Measurements from ENCODE around the gene TGFBR2.

The TGFBR2 gene

DNA sequence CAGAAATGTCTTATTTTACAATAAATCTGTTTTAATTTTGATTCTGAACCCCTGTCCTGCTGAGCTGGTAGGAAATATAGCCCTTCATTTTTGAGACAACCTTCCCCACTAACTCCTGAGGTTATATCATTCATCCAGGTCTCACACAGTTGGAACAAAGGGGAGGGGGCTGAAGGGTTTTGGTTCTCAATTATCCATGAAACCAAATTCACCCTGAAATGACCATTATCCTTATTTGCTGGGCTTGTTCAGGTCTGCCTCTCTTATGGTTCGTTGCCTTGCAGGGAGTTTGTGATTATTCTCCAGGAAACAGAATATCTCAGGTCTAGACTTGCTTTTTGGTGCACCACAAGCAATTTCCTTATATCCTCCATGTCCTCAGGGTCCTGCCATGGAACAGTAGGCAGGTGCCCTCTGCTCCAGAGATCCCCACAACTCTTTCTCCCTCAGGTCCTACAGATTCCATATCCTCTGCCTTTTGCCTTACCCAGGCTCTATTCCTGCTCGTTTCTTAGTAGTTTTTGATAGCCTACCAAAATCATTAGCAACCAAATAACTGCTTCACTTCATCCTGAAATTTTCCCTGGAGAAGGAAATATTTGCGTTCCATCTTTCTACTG is 94.4 kb downstream of the TGFBR2 start:
- no peak for DNase-seq (ENCODE audit: low read depth)
- H3K4me3 ChIP-seq (ENCODE audit: low read depth, low read length): no peak overlapping the region

DNA sequence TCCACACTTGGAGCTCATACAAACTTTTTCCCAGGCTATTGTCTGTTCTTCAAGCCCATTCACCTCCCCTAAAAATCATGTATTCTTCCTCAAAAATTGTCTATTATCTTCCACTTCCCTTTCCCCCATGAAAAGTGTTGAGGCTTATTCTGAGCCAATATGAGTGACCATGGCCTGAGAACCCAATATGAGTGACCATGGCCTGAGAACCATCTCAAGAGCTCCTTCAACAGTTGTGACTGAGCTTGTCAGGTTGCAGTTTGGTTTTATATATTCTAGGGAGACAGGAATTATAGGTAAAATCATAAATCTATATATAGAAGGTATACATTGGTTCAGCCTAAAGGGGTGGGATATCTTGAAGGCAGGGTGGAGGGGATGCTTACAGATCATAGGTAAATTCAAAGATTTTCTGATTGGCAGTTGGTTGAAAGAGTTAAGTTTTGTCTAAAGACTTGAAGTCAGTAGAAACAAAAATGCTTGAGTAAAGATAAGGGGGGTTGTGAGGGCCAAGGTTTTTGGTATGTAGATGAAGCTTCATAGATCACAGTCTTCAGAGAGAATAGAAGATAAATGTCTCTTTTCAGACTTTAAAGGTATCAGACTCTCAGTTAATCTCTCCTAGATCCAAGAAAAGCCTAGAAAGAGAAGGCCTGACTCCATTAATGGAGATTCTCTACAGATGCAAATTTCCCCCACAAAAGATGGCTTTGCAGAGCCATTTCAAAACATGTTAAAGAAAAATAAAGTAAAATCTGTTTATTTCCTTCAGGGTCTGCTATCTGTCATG is 95.8 kb downstream of the TGFBR2 start:
- H3K4me3 ChIP-seq (ENCODE audit: low read depth, low read length): no peak overlapping the region
- DNase-seq (ENCODE audit: low read depth): no peak

DNA sequence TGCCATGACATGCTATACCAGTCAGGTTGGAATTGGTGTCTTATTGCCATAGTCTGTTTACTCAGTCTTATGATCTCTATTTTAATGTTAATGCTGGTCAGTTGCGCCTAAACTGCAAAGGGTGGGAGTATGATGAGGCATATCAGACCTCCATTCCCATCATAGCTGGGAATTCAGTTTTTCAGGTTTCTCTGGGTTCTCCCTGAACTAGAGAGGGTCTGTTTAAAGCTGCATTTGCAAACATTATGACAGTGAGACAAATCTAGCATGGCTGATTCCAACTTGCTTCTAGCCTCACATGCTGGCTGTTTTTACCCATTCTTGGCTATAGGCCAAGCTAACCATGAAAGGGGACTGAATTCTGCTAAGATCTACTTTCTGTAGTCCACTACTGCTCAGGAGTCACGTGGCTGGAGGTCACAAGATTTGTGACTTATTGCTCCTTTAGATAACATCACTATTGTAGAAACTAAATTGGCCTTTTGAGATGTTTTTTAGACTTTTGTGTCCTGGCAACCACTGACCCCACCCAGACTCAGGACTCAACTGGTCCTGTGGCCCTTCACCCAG is 96.5 kb downstream of the TGFBR2 start:
- no peak overlapping the region for H3K4me3 ChIP-seq (ENCODE audit: low read depth, low read length)
- no peak for DNase-seq (ENCODE audit: low read depth)

DNA sequence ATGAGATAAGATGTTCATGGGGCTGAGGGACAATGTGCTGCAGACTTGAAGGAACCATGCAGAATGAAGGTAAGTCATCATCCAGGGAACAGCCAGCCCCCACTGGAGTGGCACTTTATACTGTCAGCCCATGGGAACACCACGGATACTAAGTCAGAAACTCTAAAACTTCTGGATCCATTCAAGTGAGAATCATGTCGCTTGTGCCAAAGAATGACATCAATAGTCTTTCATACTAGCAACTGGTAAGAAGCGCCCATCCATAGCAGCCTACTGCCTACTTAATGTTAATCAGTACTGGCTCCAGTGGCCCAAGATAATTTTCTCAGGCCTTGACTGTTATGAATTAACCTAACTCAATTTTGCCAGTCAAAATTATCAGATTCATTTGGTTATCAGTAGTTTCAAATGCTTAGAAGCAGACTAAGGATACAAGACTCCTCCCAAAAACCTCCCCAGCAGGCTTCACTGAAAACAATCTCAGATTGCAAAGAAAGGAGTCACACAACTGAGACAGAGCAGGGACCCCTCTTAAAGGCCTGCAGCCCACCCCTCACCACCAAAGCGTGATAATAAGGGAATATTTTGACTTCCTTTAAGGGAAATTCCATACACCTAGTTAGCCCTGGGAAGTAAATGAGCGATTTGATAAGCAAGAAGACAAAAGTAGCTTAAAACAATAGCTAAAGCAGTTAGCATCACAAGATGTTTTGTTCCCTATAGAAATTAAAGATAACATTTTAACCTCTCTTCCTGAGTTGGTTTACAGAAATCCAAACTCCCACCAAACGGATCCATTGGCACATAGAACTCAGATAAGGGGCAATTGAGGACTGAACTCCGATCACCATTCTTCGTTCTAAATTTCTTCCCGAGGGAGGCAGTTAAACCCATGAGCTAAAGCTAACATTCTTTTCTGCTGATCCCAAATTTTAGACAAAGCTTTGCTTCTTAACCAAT is 98.8 kb downstream of the TGFBR2 start:
- no peak for DNase-seq (ENCODE audit: low read depth)
- H3K4me3 ChIP-seq (ENCODE audit: low read depth, low read length): no peak overlapping the region

DNA sequence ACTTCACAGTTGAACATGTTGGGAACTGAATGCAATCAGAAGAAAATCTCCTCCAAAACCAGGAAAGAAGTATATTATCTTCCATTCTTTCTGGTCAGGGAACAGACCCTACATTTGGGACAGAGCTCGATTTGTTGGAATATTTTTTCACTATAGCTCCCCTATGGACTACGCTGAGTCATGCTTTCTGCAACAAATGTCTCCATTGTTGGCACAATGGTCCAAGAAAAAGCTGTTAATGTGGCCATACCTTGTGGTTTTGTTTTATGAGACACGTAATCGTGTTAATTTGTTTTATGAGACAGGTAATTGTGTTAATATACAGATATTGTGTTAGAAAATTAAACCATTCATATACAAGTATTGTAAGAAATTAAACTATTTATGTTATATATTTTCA is 101.4 kb downstream of the TGFBR2 start:
- DNase-seq (ENCODE audit: low read depth): no peak
- H3K4me3 ChIP-seq (ENCODE audit: low read depth, low read length): no peak overlapping the region

DNA sequence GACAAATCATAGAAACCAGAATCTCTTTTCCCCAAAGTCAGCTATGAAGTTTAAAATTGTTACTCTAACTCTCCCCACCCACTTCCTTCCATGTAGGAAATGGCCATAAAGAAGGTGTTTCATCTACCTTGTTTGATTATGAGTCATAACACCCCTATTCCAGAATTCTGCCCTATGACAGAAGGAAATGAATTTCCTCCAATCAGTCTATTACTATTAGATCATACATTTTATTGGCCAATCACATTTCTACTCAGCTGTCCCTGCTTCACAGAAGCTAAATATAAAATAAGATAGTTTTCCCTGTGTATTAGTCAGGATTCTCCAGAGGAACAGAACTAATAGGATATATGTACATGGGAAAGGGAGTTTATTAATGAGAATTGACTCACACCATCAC is 102.1 kb downstream of the TGFBR2 start:
- H3K4me3 ChIP-seq (ENCODE audit: low read depth, low read length): no peak overlapping the region
- no peak for DNase-seq (ENCODE audit: low read depth)

DNA sequence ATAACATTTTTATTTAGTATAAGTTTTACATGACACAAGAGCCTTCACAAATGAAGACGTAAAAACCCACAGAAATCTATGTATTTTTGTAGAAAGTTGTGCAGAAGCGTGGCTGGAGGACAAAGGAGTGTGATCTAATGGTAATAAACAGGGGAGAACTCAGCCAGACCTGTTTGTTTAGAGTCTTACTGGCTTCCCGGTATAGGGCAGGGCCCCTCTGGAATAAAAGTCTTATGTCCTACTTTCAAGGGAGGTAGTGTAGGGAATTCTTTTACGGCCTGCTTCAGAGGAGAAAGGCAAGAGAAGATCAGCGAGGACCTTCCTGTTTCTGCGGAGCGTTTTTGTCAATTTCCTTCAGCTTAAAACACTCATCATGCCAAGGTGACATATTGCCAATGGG is 103.6 kb downstream of the TGFBR2 start:
- DNase-seq (ENCODE audit: low read depth): no peak
- H3K4me3 ChIP-seq (ENCODE audit: low read depth, low read length): no peak overlapping the region

DNA sequence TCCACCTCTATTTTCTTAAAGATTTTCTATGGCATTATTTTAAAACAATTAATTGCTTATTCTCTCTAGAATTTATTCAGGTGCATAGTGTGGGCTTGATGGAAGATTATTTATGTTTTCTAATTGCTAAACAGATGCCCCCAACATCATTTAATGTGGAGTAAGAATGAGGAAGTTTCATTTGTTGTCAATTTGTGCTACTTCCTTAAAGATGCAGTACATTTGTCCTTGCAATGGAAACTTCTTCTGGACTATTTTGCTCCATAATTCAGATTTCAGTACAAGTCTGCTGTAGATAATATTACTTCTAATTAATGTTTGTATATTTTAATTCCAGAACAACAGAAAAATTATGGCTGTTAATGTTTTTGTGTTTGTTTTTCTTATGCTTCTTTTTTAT is 104.8 kb downstream of the TGFBR2 start:
- no peak overlapping the region for H3K4me3 ChIP-seq (ENCODE audit: low read depth, low read length)
- DNase-seq (ENCODE audit: low read depth): no peak

DNA sequence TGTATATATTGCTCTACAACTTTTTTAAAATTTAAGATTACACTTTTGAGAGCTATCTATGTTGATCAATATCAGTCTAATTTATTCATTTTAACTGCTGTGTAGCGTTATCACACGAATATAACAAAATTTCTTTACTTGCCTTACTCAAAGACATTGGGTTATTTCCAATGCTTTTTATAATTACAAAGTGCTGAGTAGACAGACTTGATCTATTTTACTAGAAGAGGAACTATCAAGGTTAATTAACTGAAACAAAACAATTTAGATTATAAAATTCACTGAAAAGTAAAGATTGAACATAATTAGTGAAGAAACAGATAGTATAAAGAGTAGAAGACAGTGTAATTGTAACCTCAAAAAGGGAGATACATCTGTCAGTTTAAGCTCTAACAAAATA is 105.5 kb downstream of the TGFBR2 start:
- H3K4me3 ChIP-seq (ENCODE audit: low read depth, low read length): no peak overlapping the region
- no peak for DNase-seq (ENCODE audit: low read depth)

DNA sequence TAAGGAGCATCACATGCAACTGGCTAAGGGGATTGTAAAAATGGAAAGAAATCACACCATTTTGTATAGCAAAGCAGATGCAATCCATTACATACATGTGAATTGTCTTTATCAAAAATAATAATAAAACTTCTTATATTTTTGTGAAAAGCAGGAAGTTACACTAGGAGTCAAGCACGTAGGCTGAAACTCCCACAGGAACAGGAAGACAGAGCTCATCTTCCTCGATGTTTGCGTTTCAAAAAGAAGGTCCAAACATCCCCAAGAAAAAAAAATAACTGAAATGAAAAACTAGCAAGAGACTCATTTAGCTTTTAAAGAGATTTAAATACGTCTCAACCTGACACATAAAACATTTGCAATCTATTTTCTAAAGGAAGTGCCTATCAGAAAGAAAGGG is 106.6 kb downstream of the TGFBR2 start:
- no peak overlapping the region for H3K4me3 ChIP-seq (ENCODE audit: low read depth, low read length)
- no peak for DNase-seq (ENCODE audit: low read depth)

DNA sequence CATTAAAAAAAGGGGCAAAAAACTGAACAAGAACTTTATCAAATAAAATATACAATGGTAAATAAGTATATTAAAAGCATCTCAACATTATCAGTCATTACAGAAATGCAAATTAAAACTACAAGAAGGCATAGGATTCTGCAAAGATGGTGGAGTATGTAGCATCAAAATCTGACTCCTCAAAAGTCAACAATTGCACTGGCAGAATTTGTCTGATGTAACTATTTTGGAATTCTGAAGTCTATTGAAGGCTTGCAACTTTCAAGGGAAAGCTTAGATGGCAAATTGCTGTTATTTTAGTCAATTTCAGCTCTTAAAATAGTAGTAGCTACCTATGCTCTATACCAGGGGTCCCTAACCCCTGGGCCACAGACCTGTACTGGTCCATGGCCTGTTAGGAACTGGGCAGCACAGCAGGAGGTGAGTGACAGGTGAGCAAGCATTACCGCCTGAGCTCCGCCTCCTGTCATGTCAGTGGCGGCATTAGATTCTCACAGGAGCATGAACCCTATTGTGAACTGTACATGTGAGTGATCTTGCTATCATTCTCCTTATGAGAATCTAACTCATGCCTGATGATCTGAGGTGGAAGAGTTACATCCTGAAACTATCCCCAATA is 107.6 kb downstream of the TGFBR2 start:
- H3K4me3 ChIP-seq (ENCODE audit: low read depth, low read length): no peak overlapping the region
- no peak for DNase-seq (ENCODE audit: low read depth)

DNA sequence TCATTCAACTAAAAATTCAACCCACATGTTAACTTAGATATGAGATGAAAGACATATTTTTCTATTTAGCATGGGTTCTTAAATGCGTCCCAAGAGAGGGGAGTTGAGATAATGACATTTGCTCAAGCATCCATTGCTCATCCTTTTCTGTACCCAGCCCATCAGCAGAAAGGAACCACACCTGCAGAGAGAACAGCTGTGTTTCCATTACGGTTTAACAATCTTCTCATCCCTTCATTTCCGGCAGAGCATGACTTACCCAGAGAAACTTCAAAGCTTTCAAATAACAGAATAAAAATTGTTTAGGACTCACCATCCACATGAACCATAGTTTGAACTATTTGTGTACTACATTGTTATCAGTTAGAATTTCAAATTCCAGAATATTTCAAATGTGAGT is 113.1 kb downstream of the TGFBR2 start:
- H3K4me3 ChIP-seq (ENCODE audit: low read depth, low read length): no peak overlapping the region
- no peak for DNase-seq (ENCODE audit: low read depth)

DNA sequence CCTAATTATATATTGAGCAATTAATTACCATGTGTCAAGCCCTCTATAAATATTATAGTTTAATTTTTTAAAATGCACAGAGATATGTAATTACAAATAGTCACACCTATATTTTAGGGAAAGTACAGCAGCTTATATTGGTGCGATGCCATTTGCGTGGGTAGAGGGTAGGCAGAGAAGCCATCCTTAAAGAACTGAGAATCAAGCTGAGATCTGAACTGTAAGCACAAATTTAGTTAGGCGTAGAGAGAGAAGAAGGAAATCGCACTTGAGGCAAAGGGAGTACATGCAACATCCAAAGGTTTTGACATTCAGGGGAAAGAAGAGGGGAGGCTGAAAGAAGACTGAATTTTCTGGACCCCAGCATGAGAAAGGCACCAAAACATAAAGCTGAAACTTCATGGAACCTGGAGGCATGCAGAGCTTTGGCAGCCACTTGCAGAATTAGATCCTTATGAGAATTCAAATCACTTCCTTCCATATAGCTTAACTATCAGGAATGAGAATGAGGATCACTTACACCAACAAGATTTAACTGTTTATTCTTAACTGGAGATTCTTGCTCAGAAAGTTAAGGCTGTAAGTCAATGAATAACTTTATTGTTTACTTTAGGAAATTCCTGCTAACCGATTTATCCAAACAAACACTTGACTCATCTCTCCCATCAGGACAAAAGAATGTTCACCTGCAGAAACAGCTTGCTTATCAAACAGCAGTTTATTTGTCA is 114.3 kb downstream of the TGFBR2 start:
- no peak overlapping the region for H3K4me3 ChIP-seq (ENCODE audit: low read depth, low read length)
- DNase-seq (ENCODE audit: low read depth): no peak

DNA sequence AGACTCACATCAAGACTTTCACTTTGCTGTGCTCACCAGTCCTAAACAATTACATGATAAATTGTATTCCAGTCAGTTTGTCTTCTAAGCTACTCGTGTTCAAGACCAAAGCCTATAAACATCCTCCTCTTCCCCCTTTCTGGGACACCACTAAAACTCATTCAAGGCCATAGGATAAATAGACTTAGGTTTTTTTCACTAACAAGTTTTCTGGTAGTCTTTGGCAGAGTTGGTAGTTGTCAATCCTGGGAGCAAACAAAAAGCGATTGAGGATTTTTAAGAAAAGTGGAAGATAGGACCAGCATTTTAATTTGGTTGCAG is 114.9 kb downstream of the TGFBR2 start:
- DNase-seq (ENCODE audit: low read depth): no peak
- H3K4me3 ChIP-seq (ENCODE audit: low read depth, low read length): no peak overlapping the region

DNA sequence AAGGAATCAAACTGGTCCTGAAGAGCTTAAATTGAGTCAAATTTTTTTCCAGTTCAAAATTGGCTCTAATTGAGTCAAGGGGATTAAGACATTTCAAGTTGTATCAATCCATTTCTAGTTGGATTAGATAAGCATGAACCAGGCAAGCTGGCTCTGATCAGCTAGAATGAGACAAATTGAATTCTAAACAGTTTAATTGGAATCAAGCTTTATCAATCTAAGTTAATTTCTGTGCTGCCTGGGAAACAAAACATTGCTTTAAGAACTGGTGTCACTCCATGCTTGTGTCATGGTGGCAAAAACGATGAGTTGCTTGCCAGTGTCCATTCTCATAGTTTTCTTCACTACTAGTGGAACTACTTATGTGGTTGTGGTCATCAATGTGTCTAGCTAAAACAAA is 116.8 kb downstream of the TGFBR2 start:
- no peak overlapping the region for H3K4me3 ChIP-seq (ENCODE audit: low read depth, low read length)
- no peak for DNase-seq (ENCODE audit: low read depth)

DNA sequence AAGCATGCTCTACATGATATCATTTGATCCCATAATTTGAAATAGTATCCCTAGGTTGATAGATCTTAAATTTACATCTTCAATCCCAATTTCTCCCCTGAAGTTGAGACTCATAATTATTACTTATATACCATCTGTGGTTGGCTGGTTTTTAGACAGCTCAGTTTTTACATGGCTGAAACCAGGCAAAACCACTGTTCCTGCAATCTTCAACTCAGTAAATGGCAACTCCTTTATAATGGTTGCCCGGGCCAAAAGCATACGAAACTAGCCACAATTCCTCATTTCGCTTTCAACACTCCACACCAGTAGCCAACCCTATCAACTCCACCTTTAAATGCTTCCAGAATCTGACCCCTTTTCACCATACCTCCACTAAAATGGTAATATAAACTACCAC is 118.5 kb downstream of the TGFBR2 start:
- no peak overlapping the region for H3K4me3 ChIP-seq (ENCODE audit: low read depth, low read length)
- DNase-seq (ENCODE audit: low read depth): no peak

DNA sequence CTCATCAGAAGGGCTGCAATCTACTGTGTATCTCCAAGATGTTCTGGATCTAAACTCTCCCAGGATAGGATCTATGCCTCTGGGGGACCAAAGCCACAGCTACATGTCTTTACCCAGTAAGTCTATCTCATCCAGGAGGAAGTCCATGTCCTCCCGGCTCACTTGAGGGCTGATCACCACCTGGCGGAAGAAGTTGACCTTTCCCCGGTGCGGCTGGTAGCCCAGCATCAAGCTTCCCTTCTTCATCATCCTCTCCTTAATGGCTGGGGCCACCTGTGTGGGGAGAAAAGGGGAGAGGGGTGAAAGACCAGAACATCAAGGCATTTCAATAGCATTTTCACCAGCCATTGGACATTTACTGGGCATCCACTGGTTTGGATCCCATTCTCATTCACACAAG is 121.7 kb downstream of the TGFBR2 start:
- DNase-seq (ENCODE audit: low read depth): no peak
- no peak overlapping the region for H3K4me3 ChIP-seq (ENCODE audit: low read depth, low read length)

DNA sequence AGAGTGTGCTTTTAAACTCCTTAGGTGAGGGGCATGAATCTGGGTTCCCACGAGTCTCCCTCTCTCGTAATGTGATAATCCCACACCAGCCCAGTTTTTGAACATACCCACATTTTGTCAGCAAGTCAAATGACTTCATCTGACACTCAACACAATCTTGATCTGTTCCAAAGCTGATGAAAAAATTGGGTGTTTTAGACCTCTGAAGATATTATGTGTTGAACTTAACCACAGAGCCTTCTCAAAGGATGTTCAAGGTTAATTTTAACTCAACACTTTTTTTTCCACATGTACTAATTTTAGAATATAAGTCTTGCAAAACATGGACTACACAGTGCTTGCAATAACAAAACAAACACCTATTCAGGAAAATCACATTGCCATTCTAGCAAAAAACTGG is 123.1 kb downstream of the TGFBR2 start:
- no peak for DNase-seq (ENCODE audit: low read depth)
- no peak overlapping the region for H3K4me3 ChIP-seq (ENCODE audit: low read depth, low read length)

DNA sequence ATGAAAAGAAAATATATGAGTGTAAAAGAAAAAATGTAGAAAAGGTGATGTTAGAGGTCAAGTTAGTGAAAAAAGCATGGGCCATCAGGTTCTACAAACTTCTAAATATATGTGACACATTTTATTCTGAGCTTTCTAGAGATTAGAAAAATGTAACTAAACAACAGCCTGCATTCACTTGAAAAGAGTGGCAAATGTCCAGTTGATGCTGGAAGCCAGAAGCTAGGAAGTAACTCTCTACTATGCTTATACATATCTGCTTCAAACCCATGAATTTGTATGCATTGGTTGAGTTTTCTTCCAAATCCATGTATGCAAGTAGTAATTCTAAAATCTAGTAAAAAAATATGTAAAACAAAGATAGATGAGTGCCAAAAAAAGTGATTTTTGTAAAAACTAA is 123.5 kb downstream of the TGFBR2 start:
- H3K4me3 ChIP-seq (ENCODE audit: low read depth, low read length): no peak overlapping the region
- no peak for DNase-seq (ENCODE audit: low read depth)

Data from skeletal muscle cell (primary cell).